Measurements from ENCODE around the gene CNTRL.
A peak's percentile ranks its signal among the peaks of the same experiment; 100 is the strongest.

CNTRL gene

GRCh38 chr9:121201045-121201737 lies 126.4 kb downstream of the CNTRL start:
- peak; percentile 12 to 15 for DNase-seq (ENCODE audit: low read depth in 2 of 2)

DNA sequence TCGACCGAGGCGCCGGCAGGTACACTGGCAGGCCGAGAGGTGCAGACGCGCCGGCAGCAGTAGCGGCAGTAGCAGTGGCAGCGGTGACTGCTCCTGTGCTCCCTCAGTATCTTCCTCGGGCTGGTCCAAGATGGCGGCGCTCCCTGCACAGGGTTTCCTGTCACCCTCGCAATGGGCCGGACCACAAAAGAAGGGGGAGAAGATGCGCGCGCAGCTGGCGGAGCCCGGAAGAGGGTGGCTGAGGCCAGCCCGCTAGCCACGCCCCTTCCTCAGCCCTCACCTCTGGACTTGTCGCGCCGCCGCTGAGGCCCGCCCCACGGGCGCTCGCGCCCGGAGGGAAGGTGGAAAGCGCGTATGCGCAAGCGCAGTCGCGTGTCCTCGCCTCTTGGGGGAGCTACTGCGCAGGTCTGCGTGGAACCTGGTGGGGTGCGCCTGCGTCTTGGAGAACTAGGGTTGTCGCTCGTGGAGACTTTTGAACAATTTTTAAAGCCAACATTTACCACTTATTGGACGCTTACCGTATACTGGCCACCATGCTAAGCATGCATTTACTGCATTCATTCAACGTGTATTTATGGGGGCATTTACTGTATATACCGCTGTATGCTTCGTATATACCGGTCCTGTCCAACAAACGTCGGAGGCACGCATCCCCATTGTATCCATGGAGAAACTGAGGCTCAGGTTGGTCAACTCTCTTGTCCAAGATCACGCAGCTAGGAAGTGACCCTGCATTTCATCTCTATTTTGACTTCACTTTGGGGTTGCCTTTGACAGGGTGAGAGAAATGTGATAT lies 127.2 kb downstream of the CNTRL start, which contains the start of gene RAB14:
TSS of gene RAB14 (minus strand) at position 132 of the 796 bp plus-strand sequence. CDS start 8,457 bp downstream, outside the sequence.
- peak; percentile 100 for DNase-seq (ENCODE audit: low read depth in 2 of 2)

DNA sequence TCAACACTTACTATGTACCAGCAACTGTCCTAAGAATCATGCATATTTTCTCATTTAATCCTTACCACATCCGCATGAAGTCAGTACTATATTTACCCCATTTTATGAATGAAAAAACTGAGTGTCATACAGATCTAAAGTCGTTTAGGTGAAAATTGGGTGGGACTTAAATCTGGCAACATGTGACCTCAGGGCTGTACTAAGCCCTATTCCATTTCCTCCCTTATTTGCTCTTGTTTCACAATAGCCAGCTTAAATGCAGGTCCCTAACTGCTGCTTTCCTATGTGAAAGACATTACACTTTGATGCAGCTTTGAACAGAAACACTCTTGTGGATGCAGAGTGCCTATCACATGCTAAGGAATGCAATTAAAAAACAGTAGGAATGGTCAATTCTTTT lies 129.4 kb downstream of the CNTRL start:
- DNase-seq (ENCODE audit: low read depth in 2 of 2), result no peak

- DNase-seq (ENCODE audit: low read depth in 2 of 2), result no peak
Measured at GRCh38 chr9:121204611-121205010, 129.9 kb downstream of the CNTRL start.

DNA sequence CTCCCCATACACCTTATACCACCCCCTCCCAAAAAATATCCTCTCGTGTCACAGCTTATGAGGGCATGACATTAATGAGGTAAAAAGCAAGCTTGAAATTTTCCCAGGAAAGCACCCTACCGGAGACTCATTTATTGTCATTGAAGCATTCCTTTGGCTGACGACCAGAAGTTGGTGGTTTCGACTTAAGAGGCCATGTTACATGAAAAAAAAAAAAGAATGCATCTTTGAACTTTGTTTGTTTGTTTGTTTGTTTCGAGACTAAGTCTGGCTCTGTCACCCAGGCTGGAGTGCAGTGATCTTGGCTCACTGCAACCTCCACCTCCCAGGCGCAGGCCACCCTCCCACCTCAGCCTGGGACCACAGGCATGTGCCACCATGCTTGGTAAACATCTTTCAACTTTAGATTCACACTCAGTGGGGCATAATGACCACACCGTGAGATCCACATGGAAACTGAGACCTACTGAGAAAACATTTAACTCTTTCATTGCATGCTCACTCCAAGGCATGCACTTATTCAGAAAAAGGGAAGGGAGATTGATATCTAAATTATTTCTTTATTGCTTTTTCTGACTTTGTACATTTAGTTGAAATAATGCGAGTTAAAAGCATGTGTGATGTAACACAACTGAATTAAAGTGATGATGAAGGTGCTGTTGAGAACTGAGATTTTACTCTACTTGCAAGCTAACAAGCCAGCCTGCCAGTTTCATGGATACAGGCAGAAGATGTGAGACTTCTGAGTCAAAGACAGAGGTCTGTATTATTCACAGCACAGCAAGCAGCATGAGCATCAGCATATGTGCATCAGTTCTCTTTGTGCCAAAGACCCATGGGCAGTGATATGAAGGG lies 132.0 kb downstream of the CNTRL start:
- no peak for DNase-seq (ENCODE audit: low read depth in 2 of 2)

- DNase-seq (ENCODE audit: low read depth in 2 of 2), result no peak
Measured at GRCh38 chr9:121207371-121207940, 132.7 kb downstream of the CNTRL start.

- no peak for DNase-seq (ENCODE audit: low read depth in 2 of 2)
Measured at GRCh38 chr9:121210536-121210935, 135.8 kb downstream of the CNTRL start.

GRCh38 chr9:121213136-121213806 lies 138.5 kb downstream of the CNTRL start:
- peak; percentile 14 to 41 for DNase-seq (ENCODE audit: low read depth in 2 of 2)

DNA sequence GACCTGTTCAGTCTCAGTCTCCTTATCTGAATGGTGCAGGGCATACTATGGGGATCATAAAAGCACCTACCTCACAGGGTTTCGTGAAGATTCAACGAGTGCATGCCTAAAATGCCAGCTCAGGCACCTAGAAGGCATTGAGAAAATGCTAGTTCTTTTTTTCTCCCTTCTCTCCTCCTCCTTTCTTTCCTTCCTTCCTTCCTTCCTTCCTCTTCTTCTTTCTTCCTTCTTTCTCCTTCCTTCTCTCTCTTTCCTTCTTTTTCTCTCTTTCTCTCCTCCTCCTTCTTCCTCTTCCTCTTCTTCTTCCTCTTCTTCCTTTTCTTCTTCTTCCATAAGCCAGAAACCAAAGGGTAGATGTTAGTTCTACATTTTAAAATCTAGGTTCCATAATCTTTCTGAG lies 139.2 kb downstream of the CNTRL start:
- DNase-seq (ENCODE audit: low read depth in 2 of 2), result no peak

DNA sequence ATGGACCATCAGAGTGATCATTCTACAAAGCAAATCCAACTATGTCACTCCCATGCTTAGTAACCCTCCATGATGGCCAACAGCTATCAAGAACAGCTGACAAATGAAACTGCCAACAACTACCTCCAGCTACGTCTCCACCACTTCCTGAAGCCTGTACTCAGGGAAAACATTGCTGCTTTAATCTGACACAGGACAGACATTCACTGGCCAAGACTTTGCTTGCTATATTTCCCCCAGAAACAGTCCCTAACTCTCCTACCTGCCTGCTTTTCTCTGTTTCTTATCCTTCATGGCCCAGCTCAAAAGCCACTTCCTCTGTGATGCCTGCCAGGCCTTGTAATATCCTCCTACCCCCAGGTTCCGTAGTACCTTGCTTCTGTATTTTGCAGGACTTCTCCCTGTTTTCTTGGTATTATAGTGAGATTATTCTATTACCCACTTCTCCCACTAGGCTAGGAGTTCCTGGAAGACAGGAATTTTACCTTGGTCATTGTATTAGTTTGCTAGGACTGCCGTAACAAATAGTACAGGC lies 141.6 kb downstream of the CNTRL start:
- DNase-seq (ENCODE audit: low read depth in 2 of 2), result no peak

- no peak for DNase-seq (ENCODE audit: low read depth in 2 of 2)
Measured at GRCh38 chr9:121217609-121218292, 143.0 kb downstream of the CNTRL start.

GRCh38 chr9:121218357-121219027 lies 143.7 kb downstream of the CNTRL start:
- DNase-seq (ENCODE audit: low read depth in 2 of 2), result no peak

DNA sequence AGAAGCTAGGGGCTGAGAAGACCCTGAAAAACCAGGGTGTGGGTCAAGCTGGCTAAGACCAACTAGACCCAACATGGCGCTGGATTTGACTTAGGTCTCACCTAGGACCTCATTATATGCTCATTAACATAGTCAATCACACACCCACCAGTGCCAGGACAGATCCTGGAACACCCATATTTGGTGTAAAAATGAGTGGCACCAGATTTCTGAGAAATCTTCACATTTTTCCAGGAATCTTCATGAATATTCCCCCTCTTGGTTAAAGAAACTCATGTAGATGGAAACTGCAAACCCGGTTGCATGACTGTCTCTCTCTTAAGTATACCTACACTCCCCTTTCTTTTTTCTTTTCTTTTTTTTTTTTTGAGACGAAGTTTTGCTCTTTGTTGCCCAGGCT lies 144.8 kb downstream of the CNTRL start:
- no peak for DNase-seq (ENCODE audit: low read depth in 2 of 2)

GRCh38 chr9:121220996-121221663 lies 146.4 kb downstream of the CNTRL start:
- DNase-seq (ENCODE audit: low read depth in 2 of 2), result no peak

- DNase-seq (ENCODE audit: low read depth in 2 of 2), result no peak
Measured at GRCh38 chr9:121221664-121222055, 146.9 kb downstream of the CNTRL start.

GRCh38 chr9:121222524-121223171 lies 147.9 kb downstream of the CNTRL start:
- no peak for DNase-seq (ENCODE audit: low read depth in 2 of 2)

- DNase-seq (ENCODE audit: low read depth in 2 of 2), result no peak
Measured at GRCh38 chr9:121225240-121225639, 150.5 kb downstream of the CNTRL start.

DNA sequence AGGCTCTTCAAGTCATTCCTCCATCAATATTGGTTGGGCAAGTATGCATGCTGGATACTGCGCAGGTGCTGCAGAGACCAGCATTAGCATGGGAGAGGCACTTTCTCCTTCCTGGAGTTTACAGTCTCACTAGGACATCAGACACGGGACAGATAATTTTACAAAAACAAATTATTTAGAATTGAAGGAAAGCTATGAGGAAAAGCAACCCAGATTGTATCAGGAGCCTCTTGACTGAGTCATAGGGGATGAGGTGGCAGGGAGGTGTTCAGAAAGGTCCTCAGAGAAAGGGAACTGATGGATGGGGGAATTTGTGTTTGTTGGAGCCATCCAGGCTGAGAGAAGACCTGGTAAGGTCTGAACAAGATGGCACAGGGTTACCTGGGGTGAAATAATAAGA lies 151.4 kb downstream of the CNTRL start:
- no peak for DNase-seq (ENCODE audit: low read depth in 2 of 2)
